Esophagus muscularis mucosa (tissue), 3 donors: Measurements from ENCODE around the gene USP8.

ENCODE experiments used
- CTCF ChIP-seq, 3 experiments: fragments of 200-600 bp in 2 of 3; fragments of 450-650 bp in 1 of 3; sonication (generic) in 2 of 3; IDR thresholded peaks; one replicate each; pipeline ENCODE4 v1.5.1; 2017 to 2019; ENCODE audit warnings: antibody characterized with exemption in 3 of 3, mild to moderate bottlenecking in 2 of 3, moderate library complexity in 1 of 3
- POLR2A ChIP-seq: fragments of 450-650 bp; IDR thresholded peaks from one replicate; pipeline ENCODE4 v1.6.1; 2017; ENCODE audit warnings: antibody characterized with exemption, moderate library complexity, mild to moderate bottlenecking, low read depth

GRCh38 chr15:50424066-50424890, at the start of gene USP8:
- no peak for TF ChIP-seq CTCF (IDR thresholded peaks at IDR 0.05)
- no peak for TF ChIP-seq POLR2A
